Neuronal stem cell (in vitro differentiated cells): ENCODE results near the gene RAPGEF3.
A peak's percentile ranks its signal among the peaks of the same experiment; 100 is the strongest.

Experiments
- DNase-seq: peaks from one replicate; pipeline ENCODE4 v3.0.0-alpha.2; 2013; ENCODE audit warnings: low spot score
- H2AFZ ChIP-seq: one replicate; pipeline ENCODE4 v1.6.1; 2013; ENCODE audit warnings: mild to moderate bottlenecking, low read length, inconsistent platforms
- H2AK5ac ChIP-seq: 2 replicates; pipeline ENCODE4 v1.6.1; 2013; ENCODE audit warnings: low read depth, mild to moderate bottlenecking, inconsistent platforms, low read length, moderate library complexity, mixed read lengths
- H2BK120ac ChIP-seq: 2 replicates; pipeline ENCODE4 v1.6.1; 2013; ENCODE audit warnings: low read depth, mild to moderate bottlenecking, inconsistent platforms, low read length, moderate library complexity, mixed read lengths
- H2BK12ac ChIP-seq: one replicate; pipeline ENCODE4 v1.6.1; 2013; ENCODE audit warnings: low read length, inconsistent platforms
- H2BK15ac ChIP-seq: 2 replicates; pipeline ENCODE4 v1.6.1; 2013; ENCODE audit warnings: mild to moderate bottlenecking, low read length, inconsistent platforms, mixed read lengths
- H2BK5ac ChIP-seq: one replicate; pipeline ENCODE4 v1.6.1; 2013; ENCODE audit warnings: inconsistent platforms, mild to moderate bottlenecking, low read length, moderate library complexity
- H3K14ac ChIP-seq: one replicate; pipeline ENCODE4 v1.6.1; 2013; ENCODE audit warnings: low read length, inconsistent platforms
- H3K18ac ChIP-seq: 2 replicates; pipeline ENCODE4 v1.6.1; 2013; ENCODE audit warnings: low read length, inconsistent platforms
- H3K23ac ChIP-seq: 2 replicates; pipeline ENCODE4 v1.6.1; 2013; ENCODE audit warnings: low read depth, mild to moderate bottlenecking, mixed read lengths, low read length, inconsistent platforms; ENCODE audit not compliant: poor library complexity
- H3K27ac ChIP-seq: replicated peaks from 3 replicates; pipeline ENCODE4 v1.5.1; 2013; ENCODE audit warnings: low read length, inconsistent platforms
- H3K27me3 ChIP-seq, 3 experiments: 2 replicates each; pipeline ENCODE4 v1.6.1; 2013; ENCODE audit warnings: low read length in 3 of 3, mild to moderate bottlenecking in 2 of 3, inconsistent platforms in 1 of 3, low read depth in 1 of 3, mixed read lengths in 1 of 3, moderate library complexity in 1 of 3; ENCODE audit not compliant: control insufficient read depth in 3 of 3, insufficient read depth in 3 of 3
- H3K36me3 ChIP-seq, 2 donors: replicated peaks in 1 of 2; 2 replicates each; pipeline ENCODE4 v1.6.1; 2013; ENCODE audit warnings: low read length in 2 of 2; ENCODE audit not compliant: control insufficient read depth in 2 of 2, insufficient read depth in 2 of 2
- H3K4ac ChIP-seq: 2 replicates; pipeline ENCODE4 v1.6.1; 2013; ENCODE audit warnings: inconsistent platforms, mild to moderate bottlenecking, low read length, moderate library complexity
- H3K4me1 ChIP-seq, 2 donors: 1 replicate in 1 of 2; 2 replicates in 1 of 2; pipeline ENCODE4 v1.6.1; 2013; ENCODE audit warnings: low read length in 2 of 2, low read depth in 1 of 2; ENCODE audit not compliant: control insufficient read depth in 2 of 2, insufficient read depth in 1 of 2
- H3K4me2 ChIP-seq: one replicate; pipeline ENCODE4 v1.6.1; 2013; ENCODE audit warnings: mild to moderate bottlenecking, low read length, inconsistent platforms; ENCODE audit not compliant: insufficient read depth, poor library complexity, severe bottlenecking
- H3K4me3 ChIP-seq, 2 donors: 2 replicates each; pipeline ENCODE4 v1.5.1; 2013; ENCODE audit warnings: low read length in 2 of 2, mild to moderate bottlenecking in 2 of 2, inconsistent platforms in 1 of 2, moderate library complexity in 1 of 2
- H3K79me1 ChIP-seq: one replicate; pipeline ENCODE4 v1.6.1; 2013; ENCODE audit warnings: low read depth, mild to moderate bottlenecking, inconsistent platforms, low read length, moderate library complexity
- H3K9ac ChIP-seq: one replicate; pipeline ENCODE4 v1.6.1; 2013; ENCODE audit warnings: mild to moderate bottlenecking, low read depth, low read length, inconsistent platforms; ENCODE audit not compliant: poor library complexity
- H3K9me3 ChIP-seq, 2 donors: replicated peaks in 1 of 2; 2 replicates each; pipeline versions ENCODE3 to v1.6.1; 2013; ENCODE audit warnings: low read length in 2 of 2, mild to moderate bottlenecking in 2 of 2, inconsistent platforms in 1 of 2, low read depth in 1 of 2, mixed read lengths in 1 of 2, moderate library complexity in 1 of 2; ENCODE audit not compliant: control insufficient read depth in 2 of 2, insufficient read depth in 1 of 2
- H4K8ac ChIP-seq: one replicate; pipeline ENCODE4 v1.6.1; 2013; ENCODE audit warnings: low read depth, mild to moderate bottlenecking, inconsistent platforms, low read length, moderate library complexity
- H4K91ac ChIP-seq: one replicate; pipeline ENCODE4 v1.6.1; 2013; ENCODE audit warnings: low read length, low read depth, mild to moderate bottlenecking, inconsistent platforms; ENCODE audit not compliant: poor library complexity
- WGBS, 2 donors: extraction: QIAGEN DNeasy Blood & Tissue Kit; methylation state at CpG; one replicate each; pipeline ENCODE4 v1.1.7; 2013; ENCODE audit warnings: missing lambda C conversion rate in 2 of 2, mixed read lengths in 1 of 2; ENCODE audit not compliant: insufficient read length in 2 of 2, insufficient replicate concordance in 1 of 2; ENCODE audit errors: extremely low coverage in 2 of 2; 5-methylcytosine and 5-hydroxymethylcytosine counted together

The RAPGEF3 gene

GRCh38 chr12:47736216-47736615 lies 22.5 kb downstream of the RAPGEF3 start:
- no peak overlapping the region for H3K27ac ChIP-seq
- no peak overlapping the region for H4K91ac ChIP-seq
- DNase-seq = no peak
- peaks cover 21 to 24% of the 10 kb centered on the region in 2 donors for H3K4me1 ChIP-seq
- H2BK120ac ChIP-seq = no peak overlapping the region
- H3K4me2 ChIP-seq = no peak overlapping the region
- H3K4ac ChIP-seq = no peak overlapping the region
- no peak overlapping the region for H3K14ac ChIP-seq
- no peak overlapping the region for H3K23ac ChIP-seq
- H2BK12ac ChIP-seq = no peak overlapping the region
- no peaks in the 10 kb centered on the region for H3K27me3 ChIP-seq
- no peak overlapping the region for H3K4me3 ChIP-seq
- peak overlapping the region; percentile 1 for H3K18ac ChIP-seq
- no CpG with 5 or more reads among the region's 4 CpGs for WGBS, 2 donors
- H2BK15ac ChIP-seq = peak overlapping the region; percentile 63
- H3K9me3 ChIP-seq = no peaks in the 10 kb centered on the region
- no peaks in the 10 kb centered on the region for H3K79me1 ChIP-seq
- peak overlapping the region; percentile 14 for H2BK5ac ChIP-seq
- H2AK5ac ChIP-seq = peak overlapping the region; percentile 65
- H3K36me3 ChIP-seq = no peaks in the 10 kb centered on the region
- no peak overlapping the region for H2AFZ ChIP-seq
- H3K9ac ChIP-seq = no peak overlapping the region
- no peak overlapping the region for H4K8ac ChIP-seq

- peak overlapping the region; percentile 31 for H2BK15ac ChIP-seq
Measured at GRCh38 chr12:47735649-47736048, 23.0 kb downstream of the RAPGEF3 start.

GRCh38 chr12:47734725-47735480 lies 23.8 kb downstream of the RAPGEF3 start:
- Histone ChIP-seq H3K4ac (peak overlapping the region; percentile 31), H4K91ac (peak overlapping the region; percentile 40), H2BK120ac (peak overlapping the region; percentile 14), H2AK5ac (peak overlapping the region; percentile 72), H4K8ac (no peak overlapping the region), H3K36me3 (no peaks in the 10 kb centered on the region), H3K4me3 (no peak overlapping the region), H3K4me1 (peaks cover 20% of the 10 kb centered on the region in 2 donors), H3K4me2 (no peak overlapping the region), H3K79me1 (no peaks in the 10 kb centered on the region), H2AFZ (peak overlapping the region; percentile 81), H3K23ac (peak overlapping the region; percentile 49), H3K27ac (no peak overlapping the region), H2BK15ac (peak overlapping the region; percentile 31), H2BK12ac (peak overlapping the region; percentile 30), H3K18ac (peak overlapping the region; percentile 93), H3K14ac (peak overlapping the region; percentile 83), H3K27me3 (no peaks in the 10 kb centered on the region), H2BK5ac (peak overlapping the region; percentile 14), H3K9ac (peak overlapping the region; percentile 57), H3K9me3 (no peaks in the 10 kb centered on the region)
- no CpG with 5 or more reads among the region's 12 CpGs for WGBS, 2 donors
- DNase-seq = no peak

More at GRCh38 chr12:47735649-47736048, 23.0 kb downstream of the RAPGEF3 start:
- H2BK12ac ChIP-seq = peak overlapping the region; percentile 35
- H2BK120ac ChIP-seq = peak overlapping the region; percentile 14
- H4K8ac ChIP-seq = no peak overlapping the region
- no peak for DNase-seq
- no peak overlapping the region for H3K4ac ChIP-seq
- no peak overlapping the region for H3K4me2 ChIP-seq
- H3K4me1 ChIP-seq = peaks cover 20 to 21% of the 10 kb centered on the region in 2 donors
- H3K23ac ChIP-seq = no peak overlapping the region
- peak overlapping the region; percentile 72 for H2AK5ac ChIP-seq
- H3K36me3 ChIP-seq = no peaks in the 10 kb centered on the region
- H3K27ac ChIP-seq = no peak overlapping the region
- H2BK5ac ChIP-seq = peak overlapping the region; percentile 14
- H3K14ac ChIP-seq = peak overlapping the region; percentile 56
- H3K18ac ChIP-seq = peak overlapping the region; percentile 93
- H2AFZ ChIP-seq = peak overlapping the region; percentile 81
- H3K9ac ChIP-seq = no peak overlapping the region
- H3K9me3 ChIP-seq = no peaks in the 10 kb centered on the region
- H3K4me3 ChIP-seq = no peak overlapping the region
- WGBS, 2 donors = no CpG with 5 or more reads among the region's 11 CpGs
- H3K79me1 ChIP-seq = no peaks in the 10 kb centered on the region
- H3K27me3 ChIP-seq = no peaks in the 10 kb centered on the region
- H4K91ac ChIP-seq = no peak overlapping the region

- H3K9ac ChIP-seq = no peak overlapping the region
- no CpG with 5 or more reads among the region's 4 CpGs for WGBS, 2 donors
- no peaks in the 10 kb centered on the region for H3K36me3 ChIP-seq
Measured at GRCh38 chr12:47733142-47733541, 25.5 kb downstream of the RAPGEF3 start.

More at GRCh38 chr12:47733142-47733541, 25.5 kb downstream of the RAPGEF3 start:
- Histone ChIP-seq H2BK15ac (peak overlapping the region; percentile 79), H2BK12ac (no peak overlapping the region), H3K18ac (peak overlapping the region; percentile 70), H3K4me2 (no peak overlapping the region), H3K27ac (no peak overlapping the region), H2AFZ (no peak overlapping the region), H3K14ac (no peak overlapping the region), H3K27me3 (no peaks in the 10 kb centered on the region), H2AK5ac (no peak overlapping the region), H3K4me3 (no peak overlapping the region), H3K4me1 (peaks cover 20% of the 10 kb centered on the region in 2 donors), H4K91ac (no peak overlapping the region), H3K23ac (no peak overlapping the region), H4K8ac (no peak overlapping the region), H2BK5ac (no peak overlapping the region), H3K9me3 (no peaks in the 10 kb centered on the region), H3K4ac (no peak overlapping the region), H2BK120ac (no peak overlapping the region), H3K79me1 (no peaks in the 10 kb centered on the region)
- DNase-seq = no peak
